DND-41 (cell line): ENCODE measurements around the gene CCHCR1.

ENCODE experiments used
- CTCF ChIP-seq: IDR thresholded peaks from 2 replicates; pipeline ENCODE4 v1.5.1; 2012; ENCODE audit warnings: borderline replicate concordance, low read length, moderate library complexity, mild to moderate bottlenecking; ENCODE audit not compliant: poor library complexity, severe bottlenecking; ENCODE audit errors: extremely low read depth
- EZH2 ChIP-seq: IDR thresholded peaks from 3 replicates; pipeline ENCODE4 v1.6.1; 2012; ENCODE audit warnings: borderline replicate concordance, low read depth, mild to moderate bottlenecking, moderate library complexity, low read length, inconsistent platforms; ENCODE audit not compliant: severe bottlenecking

GRCh38 chr6:31110825-31111582, 46.6 kb downstream of the CCHCR1 start:
- no peak for TF ChIP-seq CTCF
- TF ChIP-seq EZH2, result no peak
